ENCODE measurements around the gene JMJD7.

JMJD7 gene

GRCh38 chr15:41801185-41801584 is 26.7 kb upstream of the JMJD7 start:
- DNase-seq = no peak

DNA sequence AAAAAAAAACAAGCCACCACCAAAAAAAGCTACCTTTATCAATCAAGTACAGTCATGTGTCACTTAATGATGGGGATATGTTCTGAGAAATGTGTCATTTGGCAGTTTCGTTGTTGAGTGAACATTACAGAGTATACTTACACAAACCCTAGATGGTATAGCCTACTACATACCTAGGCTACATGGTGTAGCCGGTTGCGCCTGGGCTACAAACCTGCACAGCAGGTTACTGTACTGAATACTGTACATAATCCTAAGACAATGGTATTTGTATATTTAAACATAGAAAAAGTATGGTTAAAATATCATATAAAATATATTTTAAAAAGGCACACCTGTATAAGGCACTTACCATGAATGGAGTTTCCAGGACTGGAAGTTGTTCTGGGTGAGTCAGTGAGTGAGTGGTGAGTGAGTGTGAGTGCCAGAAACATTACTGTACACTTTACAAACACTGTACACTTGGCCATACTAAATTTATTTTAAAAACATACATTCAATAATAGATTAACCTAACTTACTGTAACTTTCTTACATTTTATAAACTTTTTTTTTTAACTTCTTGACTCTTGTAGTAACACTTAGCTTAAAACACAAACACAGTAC is 25.9 kb upstream of the JMJD7 start:
- no peak for DNase-seq

- DNase-seq = no peak
Measured at GRCh38 chr15:41804361-41804760, 23.5 kb upstream of the JMJD7 start.

DNA sequence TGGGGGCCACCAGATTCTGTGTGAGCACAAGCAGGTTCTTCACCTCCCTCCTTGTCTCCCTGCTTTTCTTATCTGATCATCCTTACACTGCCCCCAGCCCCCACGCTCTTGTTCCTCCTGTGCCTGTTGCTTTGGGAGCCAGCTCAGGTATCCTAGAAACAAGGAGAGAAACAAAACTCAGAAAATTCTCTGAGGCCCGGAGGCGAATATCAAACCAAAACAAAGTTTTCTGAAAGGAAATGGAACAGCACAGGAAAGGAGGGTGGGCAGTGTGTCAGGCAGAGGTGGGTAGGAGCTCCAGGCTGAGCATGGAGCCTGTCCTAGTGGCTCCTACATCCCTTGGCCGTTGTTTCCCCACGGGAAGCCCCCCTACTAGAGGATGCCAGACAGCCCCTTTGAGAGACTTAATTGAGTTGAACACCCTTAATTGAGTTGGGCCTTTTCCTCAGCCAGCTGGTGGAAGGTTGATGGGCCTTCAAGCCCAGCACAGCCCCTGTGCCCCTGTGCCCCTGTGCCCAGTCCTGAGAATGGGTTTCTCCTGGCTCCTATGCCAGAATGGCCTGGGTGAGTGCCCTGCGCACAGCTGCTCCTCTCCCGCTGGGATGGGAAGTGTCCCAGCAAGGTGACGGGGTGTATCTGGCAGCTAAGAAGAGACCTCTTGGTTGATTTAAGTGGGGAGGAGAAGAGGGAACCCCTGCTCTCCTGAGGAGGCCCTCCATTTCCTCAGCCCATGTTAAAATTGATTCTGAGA is 22.8 kb upstream of the JMJD7 start:
- no peak for DNase-seq

- DNase-seq = no peak
Measured at GRCh38 chr15:41805711-41806110, 22.2 kb upstream of the JMJD7 start.

- DNase-seq = no peak
Measured at GRCh38 chr15:41806291-41807181, 21.4 kb upstream of the JMJD7 start.

DNA sequence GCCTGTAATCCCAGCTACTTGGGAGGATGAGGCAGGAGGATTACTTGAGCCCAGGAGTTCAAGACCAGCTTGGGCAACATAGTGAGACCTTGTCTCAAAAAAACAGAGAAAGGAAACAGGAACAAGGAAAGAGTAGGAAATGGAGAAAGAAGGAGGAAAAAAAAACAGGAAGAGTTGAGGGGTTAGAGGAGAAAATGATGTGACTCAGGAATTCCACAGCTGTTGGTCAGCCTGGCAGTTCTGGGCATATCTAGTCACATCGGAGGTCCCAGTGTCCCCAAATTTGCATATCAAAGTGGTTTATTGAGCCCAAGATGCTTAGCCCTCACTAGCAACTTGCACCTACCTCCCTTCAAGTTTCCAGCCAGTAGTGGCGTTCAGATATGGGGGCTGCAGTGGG is 18.8 kb upstream of the JMJD7 start:
- DNase-seq = no peak

GRCh38 chr15:41809526-41810220 is 18.2 kb upstream of the JMJD7 start:
- DNase-seq = no peak

DNA sequence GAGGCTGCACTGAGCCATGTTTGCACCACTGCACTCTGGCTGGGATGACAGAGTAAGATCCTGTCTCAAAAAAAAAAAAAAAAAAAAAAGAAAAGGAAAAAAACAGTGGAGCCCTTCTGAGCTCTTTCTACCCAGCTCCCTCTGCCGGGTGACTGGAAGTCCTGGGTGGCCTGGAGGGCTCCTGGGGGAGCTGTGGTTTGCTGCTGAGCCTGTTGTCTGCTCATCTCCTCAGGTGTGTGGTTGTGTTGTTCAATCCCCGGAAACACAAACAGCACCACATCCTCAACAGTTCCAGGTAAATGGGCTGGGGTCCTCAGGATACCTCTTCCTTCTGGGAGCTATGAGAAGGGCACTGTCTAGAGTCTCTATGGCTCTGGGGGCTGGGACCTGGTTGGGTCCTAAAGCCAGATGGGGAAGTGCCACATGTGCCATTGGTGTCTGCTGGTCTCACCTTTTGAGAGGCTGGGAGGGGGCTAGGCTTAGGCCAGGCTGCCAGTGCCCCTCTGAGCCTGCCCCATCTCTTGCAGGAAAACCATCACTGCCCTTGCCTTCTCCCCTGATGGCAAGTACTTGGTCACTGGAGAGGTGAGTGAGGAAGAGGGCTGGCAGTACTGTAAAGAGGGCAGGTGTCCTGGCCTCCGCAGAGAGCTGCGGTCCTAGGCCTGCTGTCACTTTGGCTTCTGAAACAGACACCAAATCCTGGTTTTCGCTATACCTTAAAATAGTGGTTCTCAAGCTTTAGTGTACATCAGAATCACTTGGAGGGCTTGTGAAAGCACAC is 17.1 kb upstream of the JMJD7 start:
- DNase-seq = no peak

DNA sequence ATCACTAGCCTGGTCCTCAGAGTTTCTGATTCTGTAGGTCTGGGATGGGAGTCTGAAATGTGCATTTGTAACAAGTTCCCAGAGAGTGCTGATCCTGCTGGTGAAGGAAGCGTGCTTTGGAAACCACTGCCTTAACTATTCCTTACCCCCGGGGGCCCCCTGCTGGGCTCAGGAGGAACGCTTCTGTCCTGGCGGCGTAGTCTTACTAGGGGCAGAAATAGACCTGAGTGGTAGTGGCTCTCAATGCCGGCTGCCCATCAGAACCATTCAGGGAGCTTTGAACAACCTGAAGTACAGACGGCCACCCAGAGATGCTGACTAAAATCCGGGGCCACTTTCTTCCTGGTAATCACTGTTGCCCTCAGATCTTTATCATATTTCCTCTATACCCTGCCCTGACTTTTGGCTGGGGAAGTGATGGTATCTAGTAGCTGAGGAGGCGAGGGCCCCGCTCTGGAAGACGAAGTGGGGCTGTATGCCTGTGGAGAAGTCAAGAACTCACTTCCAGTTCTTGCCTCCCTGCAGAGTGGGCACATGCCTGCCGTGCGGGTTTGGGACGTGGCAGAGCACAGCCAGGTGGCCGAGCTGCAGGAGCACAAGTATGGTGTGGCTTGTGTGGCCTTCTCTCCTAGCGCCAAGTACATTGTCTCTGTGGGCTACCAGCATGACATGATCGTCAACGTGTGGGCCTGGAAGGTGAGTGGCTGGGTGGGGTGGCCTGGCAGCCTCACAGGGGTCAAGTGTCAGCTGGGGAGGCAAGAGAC is 16.3 kb upstream of the JMJD7 start:
- DNase-seq = peak; percentile 79

- no peak for DNase-seq
Measured at GRCh38 chr15:41812820-41813375, 15.0 kb upstream of the JMJD7 start.

DNA sequence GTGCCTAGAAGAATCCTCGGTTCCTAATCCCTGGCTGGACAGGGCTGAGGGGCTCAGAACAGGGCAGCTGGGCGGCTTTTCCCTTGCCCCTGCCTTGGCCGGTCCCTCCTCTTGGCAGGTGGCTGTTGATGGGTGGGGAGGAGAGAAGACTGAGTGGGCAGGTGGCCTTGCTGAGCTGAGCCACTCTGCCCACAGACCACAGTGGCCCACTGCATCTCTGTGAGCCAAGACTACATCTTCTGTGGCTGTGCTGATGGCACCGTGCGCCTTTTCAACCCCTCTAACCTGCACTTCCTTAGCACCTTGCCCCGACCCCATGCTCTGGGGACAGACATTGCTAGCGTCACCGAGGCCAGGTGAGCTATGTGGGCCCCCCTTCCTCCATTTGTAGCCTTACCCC is 14.5 kb upstream of the JMJD7 start:
- no peak for DNase-seq

DNA sequence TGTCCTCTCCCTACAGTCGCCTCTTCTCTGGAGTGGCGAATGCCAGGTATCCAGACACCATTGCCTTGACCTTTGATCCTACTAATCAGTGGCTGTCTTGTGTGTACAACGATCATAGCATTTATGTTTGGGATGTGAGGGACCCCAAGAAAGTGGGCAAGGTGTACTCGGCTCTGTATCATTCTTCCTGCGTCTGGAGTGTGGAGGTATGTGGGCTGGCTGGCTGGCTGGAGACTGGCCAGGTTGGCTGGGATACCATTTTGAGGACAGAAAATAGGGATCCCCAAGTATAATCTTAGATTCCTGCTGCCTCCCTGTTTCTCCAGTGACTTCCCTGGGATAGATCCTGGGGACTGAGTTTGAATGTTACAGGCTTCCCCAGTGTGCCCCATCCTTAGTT is 13.4 kb upstream of the JMJD7 start:
- DNase-seq = no peak

GRCh38 chr15:41816788-41817187 is 11.1 kb upstream of the JMJD7 start:
- DNase-seq = no peak

DNA sequence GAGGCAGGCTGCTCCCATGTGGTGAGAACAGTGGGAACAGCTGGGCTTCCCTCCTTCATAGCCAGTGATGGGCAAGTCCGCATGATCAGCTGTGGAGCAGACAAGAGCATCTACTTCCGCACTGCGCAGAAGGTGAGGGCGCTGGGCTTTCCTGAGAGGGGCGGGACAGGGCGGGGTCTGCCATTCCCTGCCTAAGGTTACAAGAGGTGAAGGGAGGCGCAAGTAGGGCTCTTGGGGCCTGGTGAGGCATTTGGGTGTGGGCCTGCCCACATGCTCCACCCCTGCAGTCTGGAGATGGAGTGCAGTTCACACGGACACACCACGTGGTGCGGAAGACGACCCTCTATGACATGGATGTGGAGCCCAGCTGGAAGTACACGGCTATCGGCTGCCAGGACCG is 10.6 kb upstream of the JMJD7 start:
- no peak for DNase-seq

- no peak for DNase-seq
Measured at GRCh38 chr15:41817781-41818180, 10.1 kb upstream of the JMJD7 start.

GRCh38 chr15:41819455-41820050 is 8.3 kb upstream of the JMJD7 start:
- DNase-seq = no peak

DNA sequence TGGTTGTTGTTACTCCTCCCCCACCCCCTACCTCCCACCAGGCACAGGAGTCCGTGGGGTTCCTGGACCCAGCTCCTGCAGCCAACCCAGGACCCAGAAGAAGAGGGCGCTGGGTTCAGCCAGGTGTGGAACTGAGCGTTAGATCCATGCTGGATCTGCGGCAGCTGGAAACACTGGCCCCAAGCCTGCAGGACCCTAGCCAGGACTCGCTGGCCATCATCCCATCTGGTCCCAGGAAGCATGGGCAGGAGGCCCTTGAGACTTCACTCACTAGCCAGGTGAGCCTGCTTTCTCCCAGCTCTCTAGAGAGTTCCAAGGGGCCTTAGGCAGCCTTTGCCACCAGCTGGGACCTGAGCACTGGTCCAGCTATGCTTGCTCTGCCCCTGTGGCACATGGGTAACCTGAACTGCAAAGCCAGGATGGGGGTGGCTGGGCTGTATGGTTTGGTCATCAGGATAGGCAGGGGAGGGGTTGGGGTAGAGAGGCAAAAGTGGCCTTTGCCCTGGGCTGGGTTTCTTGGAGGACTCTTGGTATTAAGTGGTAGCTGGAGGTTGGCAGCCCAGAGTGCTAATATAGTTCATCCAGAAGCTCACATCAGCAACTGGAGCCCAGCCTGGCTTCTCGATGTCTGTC is 7.0 kb upstream of the JMJD7 start:
- no peak for DNase-seq

DNA sequence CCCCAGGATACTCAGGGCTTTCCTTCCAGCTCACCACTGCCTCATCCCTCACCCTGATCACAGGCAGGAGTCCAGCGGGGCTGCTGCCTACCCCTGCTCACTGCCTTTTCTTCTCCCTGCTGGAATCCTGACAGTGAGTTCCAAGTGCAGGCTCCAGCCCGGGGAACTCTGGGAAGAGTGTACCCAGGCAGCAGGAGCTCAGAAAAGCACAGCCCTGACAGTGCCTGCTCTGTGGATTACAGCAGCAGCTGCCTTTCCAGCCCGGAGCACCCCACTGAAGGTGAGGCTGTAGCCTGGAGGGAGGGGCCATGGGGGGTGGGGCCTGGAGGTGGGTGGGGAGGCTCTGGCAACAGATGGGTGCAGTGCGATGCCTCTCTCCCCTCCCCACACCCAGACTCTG is 6.1 kb upstream of the JMJD7 start:
- no peak for DNase-seq

DNA sequence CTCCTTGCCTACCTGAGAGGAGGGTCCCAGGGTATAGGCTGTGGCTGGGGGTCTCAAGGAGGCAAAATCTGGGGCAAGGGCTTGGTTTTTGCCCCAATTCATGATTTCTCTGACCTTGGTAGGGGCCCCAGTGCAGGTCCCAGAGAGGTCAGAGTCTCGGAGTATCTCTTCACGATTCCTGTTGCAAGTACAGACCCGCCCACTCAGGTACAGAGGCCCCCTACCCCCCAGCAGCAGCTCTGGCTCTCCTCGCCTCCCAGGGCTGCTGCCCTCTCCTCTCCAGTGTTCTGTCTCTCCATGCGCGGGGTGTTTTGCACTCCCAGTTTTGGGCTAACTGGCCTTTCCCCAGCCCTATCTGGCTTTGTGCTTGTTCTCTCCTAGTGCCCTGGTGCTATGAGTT is 5.4 kb upstream of the JMJD7 start:
- no peak for DNase-seq

Measured in activated CD4-positive, alpha-beta T cell treated with anti-CD3 and anti-CD28 coated beads, Interleukin-10, Interleukin-2, amounts not matched to agents 100 ng/mL and 50 ng/mL, durations not matched to agents 16 hours and 8 hours (primary cell).